ENCODE data around the gene ZNF444.
"Not testable (repeated sequence)": the region's sequence is repeated elsewhere in the genome, so short reads cannot be mapped to it uniquely, and the experiment has no call there.

The ZNF444 gene

DNA sequence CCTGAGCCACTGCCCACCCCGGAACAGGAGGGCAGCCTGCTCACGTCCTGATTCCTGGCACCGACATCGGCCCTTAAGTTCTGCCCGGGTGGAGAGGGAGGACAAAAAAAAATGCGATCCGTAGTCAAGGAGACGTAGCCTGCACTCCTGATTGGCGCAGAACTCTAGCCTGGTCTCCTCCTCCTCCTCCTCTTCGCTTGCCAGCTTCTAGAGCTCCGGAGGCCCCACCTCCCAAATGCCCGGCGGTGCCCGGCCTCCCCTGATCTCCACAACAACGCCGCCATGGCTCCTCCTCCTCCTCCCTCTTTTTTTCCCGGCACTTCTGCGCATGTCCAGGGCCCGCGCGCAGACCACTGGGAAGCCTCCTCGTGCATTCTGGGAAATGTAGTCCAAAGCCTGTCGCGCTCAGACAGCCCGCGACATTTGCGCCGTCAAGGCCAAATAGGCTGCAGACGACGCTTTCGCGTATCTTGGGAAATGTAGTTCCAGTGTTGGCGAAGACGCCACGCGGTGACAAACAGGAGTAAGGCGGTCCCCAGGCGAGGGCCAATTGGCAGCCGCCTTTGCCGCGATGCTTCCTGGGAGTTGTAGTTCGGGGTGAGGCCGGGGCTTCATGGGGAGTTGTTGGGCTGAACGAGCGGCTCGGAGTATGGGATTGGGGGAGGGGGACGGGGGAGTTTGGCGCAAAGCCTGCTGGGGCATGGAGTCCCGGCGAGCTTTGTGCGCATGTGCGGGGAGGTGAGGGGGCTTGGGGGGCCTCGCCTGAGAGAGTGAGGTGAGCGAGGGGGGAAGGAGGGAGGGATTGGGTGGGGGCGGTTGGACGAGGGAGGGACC lies at the start of gene ZNF444:
TSS of gene ZNF444 (plus strand) at position 705 of the 834 bp plus-strand sequence. CDS start 5,625 bp downstream, outside the sequence.
- peak; percentile 99 for DNase-seq (ENCODE audit: low spot score)

DNA sequence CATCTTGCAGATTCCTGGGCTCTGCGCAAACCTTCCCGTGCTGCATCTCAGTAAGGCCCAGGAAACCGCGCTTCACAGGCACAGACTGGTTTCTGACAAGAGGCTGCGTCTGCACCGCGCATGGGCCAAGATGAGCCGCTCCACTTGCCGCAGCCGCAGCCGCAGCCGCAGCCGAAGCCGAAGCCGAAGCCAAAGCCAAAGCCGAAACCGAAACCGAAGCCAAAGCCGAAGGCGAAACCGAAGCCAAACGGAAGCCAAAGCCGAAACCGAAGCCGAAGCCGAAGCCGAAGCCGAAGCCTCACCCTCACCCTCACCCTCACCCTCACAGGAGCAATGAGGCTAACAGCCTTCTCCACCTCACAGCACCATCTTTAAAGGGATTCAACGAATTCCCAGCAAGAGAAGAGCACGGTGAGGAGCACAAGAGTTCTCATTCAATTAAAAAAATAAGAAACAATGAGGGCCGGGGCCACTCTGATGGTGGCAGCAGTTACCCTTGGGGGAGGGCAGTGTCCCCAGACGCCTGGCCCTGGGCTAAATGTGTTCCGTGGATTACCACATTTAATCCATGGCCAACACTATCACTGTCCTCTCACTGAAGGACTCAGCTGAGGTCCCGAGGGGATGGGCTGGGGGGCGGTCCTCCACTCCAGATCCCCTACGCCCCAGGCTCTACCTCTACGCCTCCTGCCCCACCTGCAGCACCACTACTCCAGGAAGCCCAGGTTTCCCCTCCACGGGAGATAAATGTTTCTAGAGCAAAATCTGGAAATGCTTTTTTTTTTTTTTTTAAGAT lies 49.1 kb upstream of the ZNF444 start:
- no peak for DNase-seq (ENCODE audit: low spot score)

DNA sequence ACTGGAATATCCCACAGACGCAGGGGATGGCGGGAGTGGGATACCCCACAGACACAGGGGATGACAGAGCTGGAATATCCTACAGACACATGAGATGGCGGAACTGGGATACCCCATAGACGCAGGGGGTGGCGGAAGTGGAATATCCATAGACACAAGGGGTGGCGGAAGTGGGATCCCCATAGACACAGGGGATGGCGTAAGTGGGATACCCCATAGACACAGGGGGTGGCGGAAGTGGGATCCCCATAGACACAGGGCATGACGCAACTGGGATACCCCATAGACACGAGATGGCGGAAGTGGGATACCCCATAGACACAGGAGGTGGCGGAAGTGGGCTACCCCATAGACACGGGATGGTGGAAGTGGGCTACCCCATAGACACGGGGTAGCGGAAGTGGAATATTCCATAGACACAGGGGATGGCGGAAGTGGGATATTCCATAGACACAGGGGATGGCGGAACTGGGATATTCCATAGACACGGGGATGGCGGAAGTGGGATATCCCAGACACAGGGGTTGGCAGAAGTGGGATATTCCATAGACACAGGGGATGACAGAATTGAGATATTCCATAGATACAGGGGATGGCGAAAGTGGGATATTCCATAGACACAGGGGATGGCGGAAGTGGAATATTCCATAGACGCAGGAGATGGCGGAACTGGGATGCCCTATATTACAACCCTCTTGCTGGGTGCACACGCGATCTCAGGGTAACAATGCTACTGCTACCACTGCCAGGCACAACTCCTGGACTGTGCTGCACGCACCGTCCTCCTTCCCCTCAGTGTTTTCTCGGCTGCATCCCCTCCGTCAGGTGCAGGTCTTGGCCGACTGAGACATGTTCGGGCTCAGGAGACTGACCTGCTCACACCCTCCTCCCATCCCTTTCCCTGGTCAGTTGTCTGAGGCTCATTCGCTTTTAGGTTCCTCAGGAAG lies 48.1 kb upstream of the ZNF444 start:
- DNase-seq (ENCODE audit: low spot score): no peak

DNA sequence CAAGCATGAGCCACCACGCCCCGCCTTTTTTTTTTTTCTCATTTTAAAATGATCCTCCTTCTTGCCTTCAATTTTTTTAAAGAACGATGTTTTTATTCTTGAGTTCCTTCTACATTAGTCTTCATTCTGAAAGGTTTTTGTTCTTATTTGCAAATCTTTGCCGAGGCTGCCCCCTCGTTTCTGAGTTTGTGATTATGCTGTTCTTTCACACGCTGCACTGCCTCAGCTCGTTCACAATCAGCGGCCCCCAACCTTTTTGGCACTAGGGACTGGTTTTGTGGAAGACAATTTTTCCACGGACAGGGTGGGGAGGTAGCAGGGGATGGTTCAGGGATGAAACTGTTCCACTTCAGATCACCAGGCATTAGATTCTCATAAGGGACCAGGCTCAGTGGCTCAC lies 46.6 kb upstream of the ZNF444 start:
- no peak for DNase-seq (ENCODE audit: low spot score)

DNA sequence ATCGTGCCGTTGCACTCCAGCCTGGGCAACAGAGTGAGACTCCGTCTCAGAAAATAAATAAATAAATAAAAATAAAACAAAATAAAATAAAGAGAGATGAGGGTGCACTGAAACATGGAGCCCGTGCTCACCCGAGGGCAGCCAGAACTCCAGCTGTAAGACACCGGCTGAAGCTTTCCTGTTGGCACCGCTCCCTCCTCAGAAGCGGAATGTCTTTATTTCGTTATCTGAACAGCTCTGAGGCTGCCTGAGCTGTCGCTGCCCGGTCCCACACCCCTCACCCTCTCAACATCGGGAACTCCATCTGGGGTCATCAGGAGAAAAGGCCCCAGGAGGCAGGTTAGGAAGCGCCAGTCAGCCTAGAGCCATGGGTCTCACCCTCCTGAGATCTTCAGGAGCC lies 44.4 kb upstream of the ZNF444 start:
- DNase-seq (ENCODE audit: low spot score): no peak

DNA sequence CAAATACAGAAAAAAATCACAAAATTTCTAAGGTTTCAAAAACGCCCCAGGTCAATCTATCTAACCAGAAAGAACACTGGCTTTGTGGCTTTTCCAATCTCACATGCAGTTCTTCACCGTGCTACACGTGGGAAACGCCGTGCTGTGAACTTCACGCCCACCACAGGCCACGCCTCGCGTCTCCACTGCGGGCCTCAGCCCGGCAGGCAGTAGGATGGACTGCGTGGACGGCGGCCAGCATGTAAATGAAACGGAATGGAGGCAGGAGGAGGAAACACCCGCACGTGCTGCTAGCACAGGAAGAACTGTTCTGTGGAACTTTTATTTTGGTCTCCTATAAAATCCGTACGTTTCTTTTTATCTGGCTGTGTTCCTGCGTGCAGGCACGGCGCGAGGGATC lies 43.8 kb upstream of the ZNF444 start:
- DNase-seq (ENCODE audit: low spot score): no peak

DNA sequence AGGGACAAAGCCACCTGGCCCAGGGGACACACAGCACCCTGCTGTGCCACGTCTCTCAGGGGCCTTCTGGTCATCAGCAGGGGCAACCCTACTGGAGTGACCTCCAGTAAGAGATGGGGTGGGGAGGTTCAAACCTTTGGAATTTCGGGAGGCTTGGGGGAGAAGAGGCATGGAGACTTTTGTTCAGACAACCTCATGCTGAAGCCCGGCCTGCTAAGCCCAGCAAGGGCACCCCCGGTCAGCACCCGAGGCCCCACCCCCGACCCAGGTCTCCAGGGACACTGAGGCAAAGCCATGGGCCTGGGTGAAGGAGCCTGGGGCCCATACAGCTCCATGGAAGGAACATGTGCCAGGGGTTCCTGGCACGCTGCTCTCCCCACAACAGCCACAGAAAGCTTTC lies 43.3 kb upstream of the ZNF444 start:
- DNase-seq (ENCODE audit: low spot score): no peak

DNA sequence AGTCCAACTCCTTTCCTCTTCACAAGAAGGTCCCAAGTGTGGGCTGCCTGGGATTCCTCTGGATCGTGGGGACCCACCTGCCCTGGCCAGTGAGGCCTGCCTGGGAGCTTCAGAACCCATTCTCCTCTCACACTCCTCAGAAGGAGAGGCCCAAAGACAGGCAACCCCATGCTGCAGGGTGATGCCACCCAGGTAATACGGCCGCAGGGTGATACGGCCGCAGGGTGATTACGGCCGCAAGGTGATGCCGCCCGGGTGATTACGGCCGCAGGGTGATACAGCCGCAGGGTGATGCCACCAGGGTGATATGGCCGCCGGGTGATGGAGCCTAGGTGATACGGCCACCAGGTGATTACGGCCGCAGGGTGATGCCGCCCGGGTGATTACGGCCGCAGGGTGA lies 42.9 kb upstream of the ZNF444 start:
- not testable (repeated sequence) for DNase-seq (ENCODE audit: low spot score)

DNA sequence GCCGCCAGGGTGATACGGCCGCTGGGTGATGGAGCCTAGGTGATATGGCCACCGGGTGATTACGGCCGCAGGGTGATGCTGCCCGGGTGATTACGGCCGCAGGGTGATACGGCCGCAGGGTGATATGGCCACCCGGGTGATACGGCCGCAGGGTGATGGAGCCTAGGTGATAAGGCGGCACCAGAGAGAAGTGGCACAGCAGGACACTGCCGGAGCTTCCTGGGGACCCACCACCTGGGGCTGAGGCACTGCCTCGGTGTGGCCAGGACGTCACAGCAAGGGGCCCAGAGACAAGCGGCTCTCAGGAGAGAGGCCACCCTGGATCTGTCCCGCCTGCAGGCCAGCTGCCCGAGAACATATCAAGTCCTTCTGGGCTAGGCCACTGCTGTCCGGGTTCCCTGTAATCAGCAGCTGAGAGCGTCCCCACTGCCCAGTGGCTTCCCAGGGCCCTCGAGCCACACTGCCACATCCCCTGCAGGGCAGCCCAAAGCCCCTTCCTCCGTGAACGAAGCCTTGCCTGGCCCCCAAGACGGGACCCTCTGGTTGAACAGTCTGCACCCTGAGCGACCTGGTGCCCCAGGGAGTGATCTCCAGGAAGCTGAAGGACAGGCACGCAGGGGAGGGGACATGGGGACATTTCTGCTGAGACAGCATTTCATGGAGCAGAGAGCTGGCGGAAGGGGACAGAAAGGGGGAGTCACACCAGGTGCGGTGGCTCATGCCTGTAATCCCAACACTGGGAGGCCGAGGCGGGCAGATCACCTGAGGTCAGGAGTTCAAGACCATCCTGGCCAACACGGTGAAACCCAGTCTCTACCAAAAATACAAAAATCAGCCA lies 42.1 kb upstream of the ZNF444 start:
- DNase-seq (ENCODE audit: low spot score): no peak

DNA sequence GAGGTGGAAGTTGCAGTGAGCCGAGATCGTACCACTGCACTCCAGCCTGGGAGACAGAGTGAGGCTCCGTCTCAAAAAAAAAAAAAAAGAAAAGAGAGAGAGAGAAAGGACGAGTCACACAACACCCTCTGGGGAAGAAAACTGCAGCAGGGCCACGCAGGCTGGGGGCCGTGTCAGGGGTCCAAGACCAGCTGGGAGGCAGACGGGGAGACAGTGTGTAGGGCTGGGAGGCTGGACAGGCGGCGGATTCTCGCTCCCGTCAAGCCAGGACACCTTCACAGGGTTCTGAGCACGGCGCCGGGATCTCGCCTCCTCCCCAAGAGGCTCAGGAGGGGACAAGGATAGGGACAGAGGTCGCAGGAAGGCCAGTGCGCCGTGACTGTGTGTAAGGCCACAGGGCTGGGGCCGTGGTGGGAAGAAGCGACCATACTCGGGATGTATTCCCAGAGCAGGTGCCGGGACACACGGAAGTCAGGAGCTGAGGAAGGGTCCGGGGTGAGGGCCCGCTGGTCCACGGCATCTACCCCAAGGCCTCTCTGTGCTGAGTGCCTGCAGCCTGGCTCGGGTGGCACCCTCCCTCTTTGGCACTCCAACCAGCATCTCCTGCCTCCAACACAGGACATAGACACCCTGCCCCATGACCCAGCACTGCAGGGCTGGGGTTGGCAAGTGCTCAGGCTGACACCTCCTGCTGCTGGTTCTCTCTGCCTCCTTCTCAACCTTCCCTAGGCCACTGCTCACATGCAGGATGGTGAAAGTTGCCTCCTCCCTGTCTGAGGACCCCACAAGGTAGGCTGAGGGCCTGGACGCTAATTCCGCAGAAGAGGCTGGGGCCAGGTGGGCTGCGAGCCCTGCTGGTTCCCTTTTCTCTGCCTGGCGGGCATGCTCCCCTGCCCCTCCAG lies 41.2 kb upstream of the ZNF444 start:
- DNase-seq (ENCODE audit: low spot score): no peak

DNA sequence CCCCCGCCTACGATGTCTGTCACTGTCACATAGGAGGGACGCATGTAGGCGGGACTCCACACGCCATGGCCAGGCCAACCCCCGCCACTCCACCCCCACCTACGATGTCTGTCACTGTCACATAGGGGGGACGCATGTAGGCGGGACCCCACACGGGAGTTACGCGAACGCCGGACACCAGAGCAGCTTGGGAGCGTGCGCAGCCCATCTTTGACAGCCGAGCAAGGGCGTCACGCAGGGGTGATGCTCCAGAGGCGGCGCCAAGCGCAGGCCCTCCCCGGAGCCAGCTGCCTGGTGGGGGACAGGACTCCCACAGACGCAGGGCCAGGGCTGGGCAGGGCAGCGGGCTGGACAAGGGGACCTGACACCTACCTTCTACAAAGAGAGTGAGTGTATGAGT lies 40.0 kb upstream of the ZNF444 start:
- no peak for DNase-seq (ENCODE audit: low spot score)

DNA sequence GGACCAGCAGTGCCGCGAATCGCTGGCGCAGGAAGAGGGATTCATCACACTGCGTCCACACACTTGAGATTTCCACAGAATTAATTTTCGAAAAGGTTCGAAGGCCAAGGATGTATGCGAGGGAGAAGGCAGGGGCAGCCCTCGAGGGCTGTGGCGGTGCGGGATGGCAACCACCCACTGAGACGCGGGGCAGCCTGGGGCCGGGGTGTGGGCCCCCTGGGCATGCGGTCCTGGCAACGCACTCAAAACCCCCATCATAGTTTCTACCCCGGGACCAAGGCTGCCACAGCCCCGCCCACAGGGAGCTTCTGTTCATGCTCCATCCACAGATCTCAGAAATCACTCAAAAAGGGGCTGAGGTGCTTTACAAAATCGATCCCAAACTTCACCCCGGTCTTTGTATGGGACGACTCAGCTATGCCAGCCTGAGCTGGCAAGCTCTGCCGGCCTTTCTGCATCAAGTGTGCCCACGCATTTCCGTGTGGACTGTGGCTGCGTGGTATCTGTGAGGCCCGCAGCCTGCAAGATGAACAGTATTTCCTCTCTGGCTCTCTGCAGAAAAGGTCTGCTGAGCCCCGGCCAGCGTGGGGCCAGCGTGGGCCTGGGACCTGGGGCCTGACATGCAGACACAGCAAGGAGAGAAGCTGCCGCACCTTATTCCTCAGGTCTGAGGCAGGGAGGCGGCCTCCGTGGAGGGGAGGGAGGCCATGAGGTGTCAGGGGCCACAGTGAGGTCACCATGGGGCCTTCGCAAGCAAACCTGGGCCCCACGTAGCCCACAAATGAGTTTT lies 39.1 kb upstream of the ZNF444 start:
- no peak for DNase-seq (ENCODE audit: low spot score)

DNA sequence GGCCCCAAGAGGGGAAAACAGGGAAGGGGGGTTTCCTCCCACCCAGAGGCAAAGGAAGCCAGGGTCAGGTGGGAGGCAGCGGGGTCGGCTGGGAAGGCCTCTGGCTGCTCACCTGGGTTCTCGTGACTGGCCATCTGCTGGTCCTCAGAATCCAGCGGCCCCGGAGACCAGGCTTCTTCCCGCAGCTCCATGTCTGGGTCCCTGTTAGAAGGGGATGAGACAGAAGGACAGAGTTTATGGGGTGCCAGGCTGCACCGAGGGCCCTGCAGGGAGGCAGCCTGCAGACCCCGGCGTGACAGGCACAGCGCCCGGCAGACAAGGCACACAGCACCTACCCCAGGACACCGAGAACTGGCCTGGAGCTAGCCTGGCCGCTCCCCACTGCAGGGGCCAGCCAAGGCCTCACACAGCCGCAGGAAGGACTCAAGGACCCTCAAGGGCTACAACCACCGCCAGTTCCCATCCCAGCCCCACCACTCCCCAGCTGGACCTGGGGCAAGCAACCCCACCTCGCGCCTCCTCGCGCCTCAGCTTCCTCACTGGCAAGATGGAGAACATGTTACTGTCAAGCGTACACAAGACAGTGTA lies 38.0 kb upstream of the ZNF444 start:
- no peak for DNase-seq (ENCODE audit: low spot score)

DNA sequence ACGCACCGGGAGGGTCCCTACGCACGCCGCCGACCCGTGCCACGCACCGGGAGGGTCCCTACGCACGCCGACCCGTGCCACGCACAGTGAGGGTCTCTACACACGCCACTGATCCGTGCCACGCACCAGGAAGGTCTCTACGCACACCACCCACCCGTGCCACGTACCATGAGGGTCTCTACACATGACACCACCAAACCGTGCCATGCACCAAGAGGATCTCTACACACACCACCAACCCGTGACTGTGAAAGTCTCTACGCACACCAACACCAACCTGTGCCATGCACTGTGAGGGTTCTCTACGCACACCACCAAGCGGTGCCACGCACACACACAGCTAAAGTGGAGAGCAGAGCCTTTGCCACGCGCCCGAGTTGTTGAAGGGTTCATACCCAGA lies 36.7 kb upstream of the ZNF444 start:
- no peak for DNase-seq (ENCODE audit: low spot score)

DNA sequence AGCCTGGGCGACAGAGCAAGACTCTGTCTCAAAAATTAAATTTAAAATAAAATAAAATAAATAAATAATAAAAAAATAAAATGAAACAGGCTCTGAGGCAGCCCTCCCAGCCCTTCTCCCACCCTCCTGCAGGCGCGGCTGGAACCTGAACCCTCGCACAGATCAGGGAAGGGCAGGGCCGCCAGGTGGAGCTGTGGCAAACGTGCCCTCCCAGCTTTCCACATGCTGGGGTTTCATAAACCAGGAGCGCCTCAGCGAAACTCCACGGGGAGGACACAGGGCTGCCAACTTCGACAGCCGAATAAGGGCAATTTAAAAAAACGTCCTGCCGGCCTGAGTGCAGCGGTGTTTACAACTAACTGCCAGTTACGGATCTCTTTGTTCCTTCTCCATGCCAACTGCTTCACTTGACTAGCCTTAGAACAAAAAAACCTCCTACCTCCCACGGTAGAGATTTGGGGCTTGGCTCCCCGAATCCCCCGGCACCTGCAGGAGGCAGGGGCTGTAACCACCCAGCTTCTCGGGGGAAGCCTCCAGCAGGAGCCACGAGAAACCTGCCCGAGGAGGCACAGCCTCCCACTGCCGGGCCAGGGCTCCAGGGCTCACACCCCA lies 35.9 kb upstream of the ZNF444 start:
- no peak for DNase-seq (ENCODE audit: low spot score)

DNA sequence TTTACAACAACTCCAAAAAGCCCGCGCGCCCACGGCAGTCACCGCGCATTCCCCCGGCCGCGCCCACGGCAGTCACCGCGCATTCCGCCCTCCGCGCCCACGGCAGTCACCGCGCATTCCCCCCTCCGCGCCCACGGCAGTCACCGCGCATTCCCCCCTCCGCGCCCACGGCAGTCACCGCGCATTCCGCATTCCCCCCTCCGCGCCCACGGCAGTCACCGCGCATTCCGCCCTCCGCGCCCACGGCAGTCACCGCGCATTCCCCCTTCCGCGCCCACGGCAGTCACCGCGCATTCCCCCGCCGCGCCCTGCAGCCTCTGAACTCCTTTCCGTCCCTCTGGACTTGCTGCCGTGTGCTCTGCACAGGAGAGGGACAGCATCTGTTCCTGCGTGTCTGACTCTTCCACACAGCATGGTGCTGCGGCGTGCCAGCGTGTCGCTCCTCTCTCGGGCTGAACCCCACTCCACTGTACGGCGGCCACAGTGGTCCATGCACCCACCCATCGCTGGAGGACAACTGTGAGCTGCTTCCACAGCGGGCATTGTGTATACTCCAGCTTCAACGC lies 35.2 kb upstream of the ZNF444 start:
- not testable (repeated sequence) for DNase-seq (ENCODE audit: low spot score)

DNA sequence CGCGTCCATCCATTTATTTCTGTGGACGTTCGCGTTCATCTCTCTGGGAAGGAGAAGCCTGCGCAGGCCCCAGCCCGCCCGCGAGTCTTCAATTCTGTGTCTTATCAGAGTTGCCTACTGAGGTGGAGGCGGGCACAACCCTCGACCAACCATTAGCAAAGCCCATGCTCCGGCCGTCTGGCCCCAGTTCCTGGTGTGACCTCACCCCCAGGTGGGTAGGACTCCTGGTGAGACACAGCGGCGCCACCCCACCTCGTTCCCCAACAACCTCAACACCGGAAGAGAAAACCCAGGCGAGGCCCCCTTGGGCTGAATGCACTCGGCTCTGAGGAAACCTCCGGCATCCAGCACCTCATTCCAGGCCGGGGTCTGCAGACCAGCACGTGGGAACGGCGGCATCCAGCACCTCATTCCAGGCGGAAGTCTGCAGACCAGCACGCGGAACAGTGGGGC lies 34.7 kb upstream of the ZNF444 start:
- no peak for DNase-seq (ENCODE audit: low spot score)

DNA sequence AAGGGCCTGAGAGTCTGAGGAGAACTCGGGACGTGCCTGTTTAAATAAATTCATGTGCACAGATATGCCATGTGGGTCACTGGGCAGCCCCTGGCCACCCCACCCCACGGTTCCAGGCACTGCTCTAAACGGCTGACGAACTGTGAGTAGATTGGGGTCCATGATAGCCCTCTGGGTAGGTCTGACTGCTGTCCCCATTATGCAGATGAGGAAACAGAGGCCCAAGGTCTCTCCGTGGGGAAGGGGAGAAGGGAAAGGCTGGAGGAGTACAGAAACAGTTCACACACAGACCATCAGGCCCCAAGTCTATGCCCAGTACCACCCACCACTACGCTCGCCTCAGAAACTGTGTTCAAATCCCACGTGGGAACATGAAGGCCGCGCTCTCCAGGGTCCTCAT lies 34.1 kb upstream of the ZNF444 start:
- DNase-seq (ENCODE audit: low spot score): no peak
